H1 (cell line): ENCODE measurements around the gene COL1A1. TPM values are rescaled to one million over a fixed set of nuclear protein-coding genes. Genes with fewer than 3 reads are reported as not detected.

ENCODE experiments used
- CTCF ChIA-PET: fragments of 300-600 bp; sonication (Branson Sonifier 250); formaldehyde crosslinking; loops from one replicate; lab custom pipeline; 2021; ENCODE audit not compliant: partially characterized antibody; lab: Charles Lee
- POLR2A ChIA-PET: fragments of 300-600 bp; sonication (Branson Sonifier 250); formaldehyde crosslinking; loops from one replicate; lab custom pipeline; 2021; ENCODE audit warnings: inconsistent platforms; ENCODE audit not compliant: partially characterized antibody; lab: Charles Lee
- DNase-seq, 2 experiments: peaks; one replicate each; pipeline versions ENCODE4 v3.0.0 to v3.0.0-alpha.2; 2010 to 2022; ENCODE audit warnings: low spot score in 2 of 2, low read depth in 1 of 2, mixed read lengths in 1 of 2
- FAIRE-seq: peaks from 2 replicates; lab custom pipeline; 2011; peaks lifted over from hg19 to GRCh38; lab: Jason Lieb, UNC
- H2AFZ ChIP-seq: 2 replicates; pipeline ENCODE4 v1.8.1; 2012; ENCODE audit warnings: low read length, inconsistent platforms
- H2AK5ac ChIP-seq: 2 replicates; pipeline ENCODE4 v1.6.1; 2013; ENCODE audit warnings: low read depth, low read length
- H2BK120ac ChIP-seq: replicated peaks from 2 replicates; pipeline ENCODE3; 2013; ENCODE audit warnings: low read depth, low read length, inconsistent platforms
- H2BK12ac ChIP-seq: 2 replicates; pipeline ENCODE4 v1.6.1; 2013; ENCODE audit warnings: low read depth, low read length
- H2BK15ac ChIP-seq: 2 replicates; pipeline ENCODE4 v1.6.1; 2013; ENCODE audit warnings: low read length
- H2BK20ac ChIP-seq: 2 replicates; pipeline ENCODE4 v1.6.1; 2013; ENCODE audit warnings: low read length
- H2BK5ac ChIP-seq: 2 replicates; pipeline ENCODE4 v1.6.1; 2013; ENCODE audit warnings: low read depth, low read length
- H3K14ac ChIP-seq: 2 replicates; pipeline ENCODE4 v1.6.1; 2013; ENCODE audit warnings: inconsistent platforms; ENCODE audit not compliant: insufficient read length
- H3K18ac ChIP-seq: 2 replicates; pipeline ENCODE4 v1.6.1; 2013; ENCODE audit warnings: low read length; ENCODE audit errors: extremely low read depth
- H3K23ac ChIP-seq: 2 replicates; pipeline ENCODE4 v1.6.1; 2013; ENCODE audit warnings: inconsistent platforms; ENCODE audit not compliant: insufficient read length
- H3K23me2 ChIP-seq: 2 replicates; pipeline ENCODE4 v1.6.1; 2013; ENCODE audit warnings: low read depth, low read length
- H3K27ac ChIP-seq: 2 replicates; pipeline ENCODE4 v1.6.1; 2011; ENCODE audit warnings: low read depth, low read length, inconsistent platforms
- H3K27me3 ChIP-seq, 4 experiments: replicated peaks in 1 of 4; 1 replicate in 1 of 4; 2 replicates in 3 of 4; pipeline versions ENCODE4 v1.6.1 to v1.8.1; 2011 to 2013; ENCODE audit warnings: low read length in 3 of 4, mild to moderate bottlenecking in 3 of 4, inconsistent platforms in 2 of 4, mixed read lengths in 2 of 4, moderate library complexity in 1 of 4; ENCODE audit not compliant: control insufficient read depth in 3 of 4, insufficient read depth in 3 of 4; ENCODE audit errors: extremely low read depth in 1 of 4
- H3K36me3 ChIP-seq, 4 experiments: 2 replicates each; pipeline versions ENCODE4 v1.6.1 to v1.8.1; 2011 to 2013; ENCODE audit warnings: mild to moderate bottlenecking in 4 of 4, low read length in 3 of 4, moderate library complexity in 2 of 4, control low read depth in 1 of 4, inconsistent platforms in 1 of 4; ENCODE audit not compliant: insufficient read depth in 4 of 4, control insufficient read depth in 2 of 4
- H3K4ac ChIP-seq: replicated peaks from 2 replicates; pipeline ENCODE3; 2013; ENCODE audit warnings: low read length, low read depth, mixed read lengths, inconsistent platforms; ENCODE audit not compliant: insufficient read length
- H3K4me1 ChIP-seq, 4 experiments: replicated peaks in 1 of 4; 1 replicate in 1 of 4; 2 replicates in 3 of 4; pipeline versions ENCODE4 v1.6.1 to v1.8.1; 2011 to 2013; ENCODE audit warnings: low read length in 3 of 4, inconsistent platforms in 2 of 4, mixed read lengths in 1 of 4; ENCODE audit not compliant: insufficient read depth in 4 of 4, control insufficient read depth in 3 of 4
- H3K4me2 ChIP-seq, 2 experiments: 2 replicates each; pipeline versions ENCODE4 v1.6.1 to v1.8.1; 2011 to 2013; ENCODE audit warnings: low read depth in 2 of 2, low read length in 2 of 2, control low read depth in 1 of 2, inconsistent platforms in 1 of 2, mild to moderate bottlenecking in 1 of 2; ENCODE audit not compliant: insufficient read depth in 1 of 2
- H3K4me3 ChIP-seq, 4 experiments: fragments of 200-600, 300-600 bp in 1 of 4; sonication (generic), shearing (Covaris generic), sonication (Bioruptor Twin) in 1 of 4; 2 replicates each; pipeline versions ENCODE4 v1.5.1 to v1.8.1; 2011 to 2016; ENCODE audit warnings: low read length in 4 of 4, low read depth in 3 of 4, control low read depth in 2 of 4, inconsistent platforms in 2 of 4, mild to moderate bottlenecking in 2 of 4, mixed read lengths in 1 of 4, moderate library complexity in 1 of 4; ENCODE audit not compliant: insufficient read depth in 2 of 4; ENCODE audit errors: extremely low read depth in 1 of 4
- H3K56ac ChIP-seq: replicated peaks from 2 replicates; pipeline ENCODE3; 2013; ENCODE audit warnings: low read depth, mild to moderate bottlenecking, mixed read lengths, low read length, inconsistent platforms; ENCODE audit not compliant: insufficient read length
- H3K79me1 ChIP-seq: 2 replicates; pipeline ENCODE4 v1.6.1; 2013; ENCODE audit warnings: low read depth, low read length, control low read depth
- H3K79me2 ChIP-seq, 2 experiments: 2 replicates each; pipeline versions ENCODE4 v1.6.1 to v1.8.1; 2012 to 2013; ENCODE audit warnings: low read length in 2 of 2, mild to moderate bottlenecking in 2 of 2, inconsistent platforms in 1 of 2; ENCODE audit not compliant: insufficient read depth in 2 of 2, control insufficient read depth in 1 of 2
- H3K9ac ChIP-seq, 4 experiments: replicated peaks in 1 of 4; 1 replicate in 1 of 4; 2 replicates in 3 of 4; pipeline versions ENCODE4 v1.6.1 to v1.8.1; 2011 to 2013; ENCODE audit warnings: low read depth in 3 of 4, low read length in 3 of 4, control low read depth in 2 of 4, mild to moderate bottlenecking in 2 of 4, moderate library complexity in 2 of 4, inconsistent platforms in 1 of 4; ENCODE audit errors: extremely low read depth in 1 of 4
- H3K9me3 ChIP-seq, 2 experiments: 2 replicates each; pipeline versions ENCODE4 v1.6.1 to v1.8.1; 2012 to 2013; ENCODE audit warnings: mild to moderate bottlenecking in 2 of 2, moderate library complexity in 2 of 2, control low read depth in 1 of 2, inconsistent platforms in 1 of 2, low read depth in 1 of 2, low read length in 1 of 2, mixed read lengths in 1 of 2; ENCODE audit not compliant: insufficient read depth in 2 of 2
- H4K20me1 ChIP-seq, 2 experiments: replicated peaks in 1 of 2; 2 replicates each; pipeline versions ENCODE3 to v1.8.1; 2011 to 2013; ENCODE audit warnings: inconsistent platforms in 2 of 2, low read length in 2 of 2, mild to moderate bottlenecking in 1 of 2; ENCODE audit not compliant: insufficient read depth in 2 of 2, control insufficient read depth in 1 of 2
- H4K5ac ChIP-seq: 2 replicates; pipeline ENCODE4 v1.6.1; 2013; ENCODE audit warnings: low read length, low read depth, mixed read lengths, inconsistent platforms; ENCODE audit not compliant: insufficient read length
- H4K8ac ChIP-seq: 2 replicates; pipeline ENCODE4 v1.8.0; 2013; ENCODE audit warnings: mild to moderate bottlenecking, moderate library complexity, low read length, inconsistent platforms; ENCODE audit not compliant: insufficient read depth; ENCODE audit errors: extremely low read depth
- H4K91ac ChIP-seq: replicated peaks from 2 replicates; pipeline ENCODE3; 2013; ENCODE audit warnings: low read length, mixed read lengths, inconsistent platforms; ENCODE audit not compliant: insufficient read length
- CTBP2 ChIP-seq: IDR thresholded peaks from 2 replicates; pipeline ENCODE4 v1.7.0; 2011; ENCODE audit warnings: borderline replicate concordance, mild to moderate bottlenecking, moderate library complexity, mixed read lengths, low read length; ENCODE audit not compliant: insufficient read depth, insufficient read length
- NANOG ChIP-seq: IDR thresholded peaks from 2 replicates; pipeline ENCODE4 v1.6.1; 2011; ENCODE audit warnings: low read length, low read depth, mild to moderate bottlenecking, inconsistent platforms; ENCODE audit not compliant: insufficient read depth, poor library complexity, severe bottlenecking
- SP4 ChIP-seq: IDR thresholded peaks from 2 replicates; pipeline ENCODE4 v1.6.1; 2012; ENCODE audit warnings: low read length, inconsistent platforms
- whole genome bisulfite sequencing, 2 experiments: shearing (Covaris generic) in 1 of 2; methylation state at CpG; one replicate each; pipeline versions ENCODE4 v1.1.6 to v1.1.7; 2013 to 2015; ENCODE audit warnings: low lambda C conversion rate in 2 of 2, mixed read lengths in 2 of 2, inconsistent platforms in 1 of 2, low coverage in 1 of 2, missing lambda C conversion rate in 1 of 2; ENCODE audit not compliant: insufficient replicate concordance in 2 of 2, insufficient coverage in 1 of 2, insufficient read length in 1 of 2; ENCODE audit errors: extremely low coverage in 1 of 2, missing lambda C conversion rate in 1 of 2; 5-methylcytosine and 5-hydroxymethylcytosine counted together
- polyA plus RNA-seq, 7 experiments: library from polyadenylated mRNA; depleted of rRNA in 3 of 7; stranded (reverse) in 5 of 7; unstranded in 2 of 7; fragments of >200 nt in 5 of 7; fragments of 200-250 nt in 2 of 7; gene quantifications; 1 replicate in 5 of 7; 2 replicates in 1 of 7; 4 replicates in 1 of 7; pipeline versions ENCODE4 v1.2.1 to v1.2.3, GENCODE V29; 2011 to 2013; ENCODE audit warnings: missing spikeins in 2 of 7, mixed read lengths in 2 of 7
- total RNA-seq: library from RNA; stranded (reverse); fragmentation: NEBNext Ultra II Directional; extraction: Animal tissue kit (Norgen Biotek cat#: 25700); gene quantifications from 2 replicates; pipeline ENCODE4 v1.2.1, GENCODE V29; 2021

The COL1A1 gene
- total and polyA plus RNA-seq, 2 of the 8 experiments (the other 6 are each of a cell fraction or from before 2014, with no cell fraction given): 14.1 to 80.4 TPM

GRCh38 chr17:50211249-50212120 lies 10.1 kb upstream of the COL1A1 start:
- peak overlapping the region; percentile 96; the same call in 1 of the 2 replicates for H2BK5ac ChIP-seq
- 92% methylated on average over 9 of the region's 9 CpGs; no CpG with 5 or more reads in 1 of the 2 experiments for WGBS, 2 experiments
- DNase-seq (peak in 1 of 2 experiments; percentile 44), FAIRE-seq (no peak)
- H2BK120ac ChIP-seq: peak overlapping the region; percentile 57
- H4K5ac ChIP-seq: no peak overlapping the region
- no peak overlapping the region for H2AFZ ChIP-seq
- no peaks in the 10 kb centered on the region for H3K36me3 ChIP-seq
- H3K4ac ChIP-seq: peak overlapping the region; percentile 88
- H4K91ac ChIP-seq: peak overlapping the region; percentile 94
- H3K14ac ChIP-seq: no peak overlapping the region
- H2BK15ac ChIP-seq: peak overlapping the region; percentile 100
- H4K8ac ChIP-seq: no peak overlapping the region
- no peaks in the 10 kb centered on the region for H3K79me1 ChIP-seq
- POLR2A ChIA-PET: interaction anchor here (0.6 to 3.2 kb wide), 7 partner anchors 11 to 63 kb away, joined by 3 to 17 read pairs (median 3); partner anchors contain the start of genes COL1A1 and TMEM92
- peaks cover 20 to 47% (median 39%) of the 10 kb centered on the region in 4 experiments for H3K4me1 ChIP-seq
- H3K18ac ChIP-seq: peak overlapping the region; percentile 76
- H3K4me3 ChIP-seq: peak overlapping the region in 1 of 4 experiments; percentile 0; a peak in 1 of 8 replicates
- H3K9ac ChIP-seq: peak overlapping the region in 1 of 4 experiments; percentile 44; a peak in 2 of 7 replicates
- H3K27ac ChIP-seq: no peak overlapping the region
- no peaks in the 10 kb centered on the region for H3K79me2 ChIP-seq
- H3K23me2 ChIP-seq: no peaks in the 10 kb centered on the region; the same call in 1 of the 2 replicates
- no peaks in the 10 kb centered on the region for H4K20me1 ChIP-seq
- peak overlapping the region; percentile 100; the same call in 1 of the 2 replicates for H2BK12ac ChIP-seq
- CTCF ChIA-PET: interaction anchor here (0.6 to 24.4 kb wide), 16 partner anchors 7 to 213 kb away, joined by 3 to 1349 read pairs (median 6); partner anchors contain the start of genes COL1A1, LRRC59 and TMEM92
- H3K27me3 ChIP-seq: no peaks in the 10 kb centered on the region; a peak in 1 of 7 replicates
- H3K4me2 ChIP-seq: peak overlapping the region; percentile 39 to 47; a peak in 3 of 4 replicates
- no peak overlapping the region for H3K56ac ChIP-seq
- no peaks in the 10 kb centered on the region for H3K9me3 ChIP-seq
- no peak overlapping the region for H3K23ac ChIP-seq
- H2AK5ac ChIP-seq: peak overlapping the region; percentile 90; the same call in 1 of the 2 replicates
- TF ChIP-seq CTBP2 (no peak), SP4 (no peak), NANOG (no peak)
- peak overlapping the region; percentile 100 for H2BK20ac ChIP-seq
